Caki2 (cell line): ENCODE results near the gene NELL1. TPM values are rescaled to one million over a fixed set of nuclear protein-coding genes. Genes with fewer than 3 reads are reported as not detected.

Experiments
- DNase-seq: peaks from one replicate; pipeline ENCODE4 v3.0.0-alpha.2; 2015; ENCODE audit warnings: low read depth
- in situ Hi-C: cut with HindIII; loops from 2 replicates; pipeline ENCODE4 v1.10.0; 2016; ENCODE audit warnings: low sequenced_read_pairs, low pct_unique_long_range_greater_than_20kb, mixed read lengths
- total RNA-seq: library from RNA; depleted of rRNA; stranded (reverse); fragments of >200 nt; shearing (Covaris generic); gene quantifications from 2 replicates; pipeline ENCODE4 v1.2.3, GENCODE V29; 2014; ENCODE audit warnings: low replicate concordance

NELL1 gene
- total RNA-seq, 1 experiment from 2014 or later = not detected

DNA sequence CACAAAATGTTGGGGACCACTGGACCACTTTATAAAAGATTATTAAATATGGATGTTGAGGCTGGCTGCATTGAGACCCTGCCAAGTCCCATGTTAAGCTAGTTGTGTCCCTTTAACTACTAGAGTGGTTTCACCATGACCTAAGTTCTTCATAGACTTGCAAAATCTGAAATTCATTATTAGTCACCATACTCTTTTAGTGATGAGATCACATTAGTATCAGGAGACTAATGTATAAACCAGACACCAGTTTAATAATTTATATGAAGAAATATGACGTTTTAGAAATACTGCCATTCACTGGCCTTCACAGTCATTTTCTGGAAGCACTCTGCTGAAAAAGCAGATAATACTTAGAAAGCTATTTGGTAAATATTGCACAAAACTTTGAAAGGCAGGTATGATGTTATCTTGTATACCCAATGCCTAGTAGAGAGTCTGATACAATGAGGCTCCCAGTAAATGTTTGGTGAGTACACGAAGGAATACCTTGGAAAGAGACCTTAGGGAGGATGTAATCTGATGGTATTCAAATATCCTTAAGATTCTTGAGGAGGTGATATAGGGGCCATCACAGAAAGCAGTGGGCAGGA lies 795.3 kb downstream of the NELL1 start:
- in situ Hi-C loops = no loop called here
- peak; percentile 4 for DNase-seq

DNA sequence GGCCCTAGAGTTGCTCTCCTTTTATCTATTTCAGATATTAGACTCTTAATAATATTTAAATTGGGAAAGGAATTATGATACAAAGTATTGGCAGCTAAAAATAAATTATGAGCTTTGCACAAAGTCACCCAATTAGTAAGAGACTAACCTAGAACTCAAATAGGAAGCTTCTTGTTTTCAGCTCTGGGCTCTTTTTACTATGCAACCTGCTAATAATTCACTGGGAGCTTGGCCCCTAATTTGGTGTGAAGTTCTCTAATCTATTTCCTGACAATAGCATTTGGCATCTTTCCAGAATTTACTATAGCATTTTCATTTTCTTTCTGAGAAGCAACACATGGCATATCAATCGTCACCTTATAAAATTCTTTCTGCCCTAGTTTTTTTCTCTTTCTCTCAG lies 795.8 kb downstream of the NELL1 start:
- in situ Hi-C loops = no loop called here
- no peak for DNase-seq

GRCh38 chr11:21465920-21466319 lies 796.5 kb downstream of the NELL1 start:
- DNase-seq = no peak
- in situ Hi-C loops = no loop called here

DNA sequence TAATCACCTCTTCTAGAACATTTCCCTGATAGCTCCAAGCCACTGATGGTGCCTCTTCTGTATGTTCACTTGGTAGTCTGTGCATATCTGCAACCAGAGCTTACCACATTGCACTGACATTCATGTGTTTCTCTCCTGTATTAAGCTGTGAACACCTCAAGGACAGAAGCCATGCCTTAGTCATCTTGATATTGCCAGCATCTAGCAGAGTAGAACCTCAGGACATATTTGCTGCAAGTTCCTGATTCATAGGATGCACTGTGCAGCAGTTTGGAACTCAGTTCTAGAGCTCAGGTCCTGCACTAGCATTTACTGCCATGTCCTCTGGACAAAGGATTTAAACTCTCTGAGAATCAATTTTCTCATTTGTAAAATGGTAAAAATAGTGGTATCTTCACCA lies 801.1 kb downstream of the NELL1 start:
- in situ Hi-C loops = no loop called here
- DNase-seq = no peak

GRCh38 chr11:21472261-21472660 lies 802.9 kb downstream of the NELL1 start:
- in situ Hi-C loops = no loop called here
- peak; percentile 42 for DNase-seq

GRCh38 chr11:21474529-21474928 lies 805.1 kb downstream of the NELL1 start:
- no peak for DNase-seq
- in situ Hi-C loops = no loop called here

DNA sequence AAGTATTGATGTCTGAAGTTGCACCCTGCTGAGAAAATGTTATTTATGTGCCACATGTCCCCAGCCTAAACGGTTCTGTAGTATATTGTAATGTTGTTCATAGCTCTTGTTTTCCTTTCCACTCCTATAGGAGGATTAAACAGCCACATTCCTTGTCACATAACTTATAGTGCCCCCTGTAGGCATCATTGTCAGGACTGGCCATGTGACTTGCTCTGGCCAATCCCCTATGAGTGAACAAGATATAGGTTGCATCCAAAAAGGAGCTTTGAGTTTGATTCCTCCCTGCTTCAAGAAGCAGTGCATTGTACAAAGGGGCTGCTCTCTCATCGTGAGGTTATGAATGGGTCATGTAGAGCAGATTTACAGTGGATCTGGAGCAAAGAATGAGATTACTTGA lies 805.9 kb downstream of the NELL1 start:
- in situ Hi-C loops = no loop called here
- DNase-seq = no peak

GRCh38 chr11:21476588-21476987 lies 807.2 kb downstream of the NELL1 start:
- in situ Hi-C loops = no loop called here

DNA sequence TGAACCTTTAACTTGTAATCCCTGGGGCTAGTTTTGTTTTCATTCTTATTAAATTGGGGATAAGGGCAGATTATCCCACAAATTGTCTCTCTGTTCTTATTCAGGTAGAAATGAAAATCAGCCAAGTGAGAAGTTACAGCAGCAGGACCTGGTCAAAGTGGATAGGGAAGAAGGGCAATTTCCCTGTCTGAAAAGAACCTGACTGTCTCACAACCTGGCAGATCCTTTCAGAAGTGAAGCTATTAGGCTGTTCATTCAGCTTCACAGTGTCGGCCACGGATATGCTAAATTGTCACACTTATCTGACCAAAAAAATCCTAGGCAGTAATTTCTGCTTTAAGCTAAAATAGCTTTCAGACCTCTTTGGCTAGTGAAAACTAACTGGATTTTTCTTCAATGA lies 810.9 kb downstream of the NELL1 start:
- DNase-seq = peak; percentile 5
- in situ Hi-C loops = no loop called here

More at GRCh38 chr11:21476588-21476987, 807.2 kb downstream of the NELL1 start:
- no peak for DNase-seq

DNA sequence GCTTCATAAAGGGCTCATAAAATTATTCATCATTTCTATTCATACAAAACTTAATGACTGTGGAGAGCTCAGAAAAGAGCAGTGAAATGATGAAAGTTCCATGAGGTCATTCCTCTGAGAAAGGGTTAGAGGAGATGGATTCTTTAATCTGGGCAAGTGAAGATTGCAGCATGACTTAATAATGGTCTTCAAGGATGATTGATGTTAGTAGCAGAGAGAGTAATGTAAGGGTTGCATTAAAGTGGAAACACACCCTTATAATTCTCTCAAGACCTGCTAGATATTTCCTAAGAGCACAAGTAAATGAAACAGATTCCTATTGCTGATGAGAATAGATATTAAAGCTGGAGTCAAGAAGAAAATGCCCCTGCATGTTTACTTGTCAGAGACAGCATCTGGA lies 811.9 kb downstream of the NELL1 start:
- in situ Hi-C loops = no loop called here
- no peak for DNase-seq

DNA sequence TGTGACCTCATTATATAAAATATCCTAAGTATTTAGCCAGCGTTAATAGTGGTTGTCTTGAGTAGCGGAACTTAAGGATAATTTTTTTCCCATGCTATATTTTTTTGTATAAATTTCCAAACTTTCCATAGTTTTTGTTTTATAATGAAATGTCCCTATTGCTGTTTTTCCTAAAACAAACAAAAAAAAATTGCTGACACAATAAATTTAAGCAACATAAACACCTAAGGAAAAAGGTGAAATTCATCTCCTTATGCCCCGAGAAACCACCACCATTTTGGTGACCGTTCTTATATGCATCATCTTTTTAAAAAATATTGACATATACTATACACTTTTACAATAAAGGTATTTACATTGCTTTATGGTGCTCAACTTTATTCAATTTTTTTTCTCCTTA lies 814.7 kb downstream of the NELL1 start:
- in situ Hi-C loops = no loop called here
- no peak for DNase-seq

DNA sequence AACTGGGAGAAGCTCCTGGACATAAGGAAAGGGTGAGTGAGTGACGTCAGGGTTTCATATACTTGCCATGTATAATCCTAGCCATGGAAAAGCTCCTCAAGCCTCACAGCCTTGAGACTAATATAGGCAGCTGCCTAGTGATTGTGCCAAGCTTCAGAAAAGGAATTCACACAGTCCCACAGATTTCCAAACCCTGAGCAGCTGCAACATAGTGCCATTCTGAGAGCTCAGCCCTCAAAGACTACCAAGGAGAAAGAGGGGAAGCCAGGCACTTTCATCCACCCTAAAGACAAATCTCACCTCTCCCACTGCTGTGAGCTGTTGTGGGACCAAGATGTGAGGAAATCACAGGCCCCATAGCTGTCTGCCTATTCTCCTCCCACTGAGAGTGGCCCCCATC lies 815.6 kb downstream of the NELL1 start:
- in situ Hi-C loops = no loop called here
- DNase-seq = no peak

GRCh38 chr11:21485426-21485825 lies 816.0 kb downstream of the NELL1 start:
- in situ Hi-C loops = no loop called here
- no peak for DNase-seq

GRCh38 chr11:21489416-21490115 lies 820.2 kb downstream of the NELL1 start:
- DNase-seq = no peak
- in situ Hi-C loops = no loop called here

DNA sequence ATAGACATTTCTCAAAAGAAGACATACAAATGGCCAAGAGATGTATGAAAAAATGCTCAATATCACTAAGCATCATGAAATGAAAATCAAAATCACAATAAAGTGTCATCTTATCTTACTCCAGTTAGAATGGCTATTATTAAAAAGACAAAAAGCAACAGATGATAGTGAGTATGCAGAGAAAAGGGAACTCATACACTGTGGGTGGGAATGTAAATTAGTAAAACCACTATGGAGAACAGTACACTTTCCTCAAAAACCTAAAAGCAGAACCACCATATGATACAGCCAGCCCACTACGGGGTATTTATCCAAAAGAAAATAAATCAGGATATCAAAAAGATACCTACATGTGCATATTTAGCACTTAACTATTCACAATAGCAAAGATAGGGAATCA lies 823.5 kb downstream of the NELL1 start:
- DNase-seq = no peak
- in situ Hi-C loops = no loop called here

- in situ Hi-C loops = no loop called here
- DNase-seq = no peak
Observed at GRCh38 chr11:21494946-21495345, 825.6 kb downstream of the NELL1 start.

GRCh38 chr11:21495879-21496278 lies 826.5 kb downstream of the NELL1 start:
- in situ Hi-C loops = no loop called here
- no peak for DNase-seq

DNA sequence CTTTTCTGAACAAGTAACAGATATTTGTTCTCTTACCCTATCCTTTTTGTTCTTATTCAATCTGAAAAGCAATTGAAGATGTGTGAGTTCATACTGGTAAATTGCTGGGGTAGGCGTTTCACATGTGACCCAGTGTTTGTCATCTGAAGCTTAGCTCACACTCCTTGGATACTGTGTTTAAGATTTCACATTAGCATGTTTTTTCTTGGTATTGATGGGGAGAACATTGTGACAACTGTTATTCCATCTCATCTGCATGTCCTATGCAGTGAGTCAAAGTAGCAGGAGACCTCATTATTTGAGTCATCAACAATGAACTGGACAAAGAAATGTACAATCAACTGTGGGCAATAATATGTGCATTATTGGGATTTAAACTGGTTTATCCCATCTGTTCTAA lies 831.9 kb downstream of the NELL1 start:
- in situ Hi-C loops = no loop called here
- no peak for DNase-seq

DNA sequence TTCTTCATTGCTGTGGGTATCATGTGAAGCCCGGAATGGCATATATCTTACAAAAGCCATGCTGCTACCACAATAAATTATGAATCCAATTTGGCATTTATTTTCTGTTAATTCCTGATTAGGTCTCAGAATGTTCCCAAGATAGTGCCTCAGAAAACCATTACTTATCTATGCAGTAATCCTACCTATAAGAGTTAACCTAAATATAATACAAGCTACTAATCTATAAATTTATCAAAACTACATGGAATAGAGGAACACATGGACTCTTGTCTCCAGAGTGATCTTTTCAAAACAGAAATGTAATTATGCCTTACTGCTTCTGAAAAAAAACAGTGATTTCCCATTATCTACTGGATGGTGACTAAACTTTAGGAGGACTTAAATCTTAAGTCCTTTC lies 835.7 kb downstream of the NELL1 start:
- in situ Hi-C loops = no loop called here

GRCh38 chr11:21511835-21512440 lies 842.6 kb downstream of the NELL1 start:
- in situ Hi-C loops = no loop called here
- peak; percentile 45 for DNase-seq

More for the DNA sequence above, 835.7 kb downstream of the NELL1 start:
- no peak for DNase-seq
